Endothelial cell of umbilical vein (primary cell): ENCODE results near the gene SLC35D1. TPM values are rescaled to one million over a fixed set of nuclear protein-coding genes. Genes with fewer than 3 reads are reported as not detected.

Experiments used
- BruUV-seq: library from RNA; stranded (reverse); fragments of 400-500 nt; replicated peaks from 2 replicates; lab custom pipeline; 2021; lab: Mats Ljungman, UMichigan
- CTCF ChIA-PET: fragments of 300-600, 350-600 bp; sonication (Branson Sonifier 250); formaldehyde crosslinking; loops from one replicate; lab custom pipeline; 2021; ENCODE audit warnings: antibody characterized with exemption, inconsistent platforms; lab: Charles Lee
- POLR2A ChIA-PET: fragments of 300-600, 350-600 bp; sonication (Branson Sonifier 250); formaldehyde crosslinking; loops from one replicate; lab custom pipeline; 2021; ENCODE audit warnings: antibody characterized with exemption, inconsistent platforms; lab: Charles Lee
- DNase-seq: peaks from one replicate; pipeline ENCODE4 v3.0.0-alpha.2; 2011; ENCODE audit warnings: low read depth, low spot score
- FAIRE-seq: peaks from 2 replicates; lab custom pipeline; 2011; peaks lifted over from hg19 to GRCh38; lab: Jason Lieb, UNC
- H2AFZ ChIP-seq: 2 replicates; pipeline ENCODE4 v1.6.0; 2012; ENCODE audit warnings: low read depth, low read length, control low read depth, inconsistent platforms
- H3K27ac ChIP-seq: 2 replicates; pipeline ENCODE4 v1.5.1; 2011; ENCODE audit warnings: low read depth, mild to moderate bottlenecking, control low read depth, low read length, moderate library complexity; ENCODE audit not compliant: insufficient read depth
- H3K27me3 ChIP-seq, 2 experiments: 2 replicates each; pipeline versions ENCODE4 v1.6.0 to v1.6.1; 2011; ENCODE audit warnings: low read length in 2 of 2, mixed read lengths in 1 of 2; ENCODE audit not compliant: control insufficient read depth in 2 of 2, insufficient read depth in 2 of 2
- H3K36me3 ChIP-seq, 2 experiments: 2 replicates in 1 of 2; 3 replicates in 1 of 2; pipeline ENCODE4 v1.5.1; 2011; ENCODE audit warnings: low read length in 2 of 2, mild to moderate bottlenecking in 1 of 2, moderate library complexity in 1 of 2; ENCODE audit not compliant: control insufficient read depth in 2 of 2, insufficient read depth in 2 of 2; ENCODE audit errors: extremely low read depth in 1 of 2
- H3K4me1 ChIP-seq: 3 replicates; pipeline ENCODE4 v1.5.1; 2011; ENCODE audit warnings: mild to moderate bottlenecking, low read length; ENCODE audit not compliant: control insufficient read depth, insufficient read depth; ENCODE audit errors: extremely low read depth
- H3K4me2 ChIP-seq: 2 replicates; pipeline ENCODE4 v1.6.1; 2011; ENCODE audit warnings: low read length, control low read depth, mixed read lengths; ENCODE audit not compliant: insufficient read depth
- H3K4me3 ChIP-seq, 3 experiments: fragments of 200-600 bp in 1 of 3; sonication (generic), shearing (Covaris generic) in 1 of 3; replicated peaks in 1 of 3; 2 replicates each; pipeline ENCODE4 v1.5.1; 2011 to 2016; ENCODE audit warnings: control low read depth in 3 of 3, low read length in 3 of 3, mild to moderate bottlenecking in 2 of 3, inconsistent platforms in 1 of 3, low read depth in 1 of 3, moderate library complexity in 1 of 3; ENCODE audit not compliant: insufficient read depth in 1 of 3
- H3K79me2 ChIP-seq: 2 replicates; pipeline ENCODE4 v1.6.0; 2012; ENCODE audit warnings: low read length, inconsistent platforms; ENCODE audit not compliant: control insufficient read depth, insufficient read depth
- H3K9ac ChIP-seq: replicated peaks from 2 replicates; pipeline ENCODE3; 2011; ENCODE audit warnings: low read length, control low read depth; ENCODE audit not compliant: insufficient read depth; ENCODE audit errors: extremely low read depth
- H3K9me1 ChIP-seq: replicated peaks from 3 replicates; pipeline ENCODE4 v1.6.0; 2011; ENCODE audit warnings: mild to moderate bottlenecking, low read length; ENCODE audit not compliant: control insufficient read depth, insufficient read depth; ENCODE audit errors: extremely low read depth
- H3K9me3 ChIP-seq: replicated peaks from 2 replicates; pipeline ENCODE4 v1.5.1; 2012; ENCODE audit warnings: low read length, inconsistent platforms; ENCODE audit not compliant: control insufficient read depth, insufficient read depth
- H4K20me1 ChIP-seq: replicated peaks from 2 replicates; pipeline ENCODE3; 2011; ENCODE audit warnings: mild to moderate bottlenecking, low read length; ENCODE audit not compliant: control insufficient read depth, insufficient read depth; ENCODE audit errors: extremely low read depth
- EZH2 ChIP-seq: IDR thresholded peaks from 2 replicates; pipeline ENCODE4 v1.6.1; 2012; ENCODE audit warnings: borderline replicate concordance, low read depth, mild to moderate bottlenecking, moderate library complexity, low read length, inconsistent platforms; ENCODE audit not compliant: severe bottlenecking
- FOS ChIP-seq: IDR thresholded peaks from 2 replicates; pipeline ENCODE4 v1.6.1; 2011; ENCODE audit warnings: mild to moderate bottlenecking, low read length, moderate library complexity, borderline replicate concordance; ENCODE audit not compliant: insufficient read depth
- GATA2 ChIP-seq: IDR thresholded peaks from 2 replicates; pipeline ENCODE4 v1.7.0; 2011; ENCODE audit warnings: low read depth, mild to moderate bottlenecking, moderate library complexity, mixed read lengths, low read length; ENCODE audit not compliant: insufficient read length, insufficient read depth
- JUN ChIP-seq: IDR thresholded peaks from 2 replicates; pipeline ENCODE4 v1.6.1; 2011; ENCODE audit warnings: borderline replicate concordance, low read depth; ENCODE audit not compliant: insufficient read length, insufficient read depth
- MYC ChIP-seq: IDR thresholded peaks from one replicate; pipeline ENCODE4 v1.6.1; 2011; ENCODE audit warnings: mild to moderate bottlenecking, low read depth, low read length
- POLR2A ChIP-seq: IDR thresholded peaks from 2 replicates; pipeline ENCODE4 v1.6.1; 2012; ENCODE audit warnings: low read depth, mild to moderate bottlenecking, control low read depth, low read length
- POLR2AphosphoS5 ChIP-seq: IDR thresholded peaks from 2 replicates; pipeline ENCODE4 v1.6.1; 2012; ENCODE audit warnings: low read depth, mild to moderate bottlenecking, control low read depth, low read length, moderate library complexity; ENCODE audit not compliant: insufficient read depth
- dilution Hi-C: fragments of 300-500 bp; cut with MboI; formaldehyde crosslinking; loops from one replicate; pipeline ENCODE4 v1.15.0; 2019; ENCODE audit warnings: low sequenced_read_pairs; ENCODE audit not compliant: extremely low pct_ligation_motif_present
- intact Hi-C: fragments of 100-400 bp; cut with micrococcal nuclease; formaldehyde crosslinking; loops from one replicate; pipeline ENCODE4 v1.10.0; 2022
- polyA plus RNA-seq, 4 experiments: library from polyadenylated mRNA; depleted of rRNA in 3 of 4; stranded (reverse) in 3 of 4; unstranded in 1 of 4; fragments of >200 nt; gene quantifications; 2 replicates each; pipeline versions ENCODE4 v1.2.1 to v1.2.3, GENCODE V29; 2011 to 2012; ENCODE audit warnings: missing spikeins in 1 of 4
- total RNA-seq: library from RNA; stranded (reverse); gene quantifications from 2 replicates; pipeline ENCODE4 v1.2.3, GENCODE V29; 2021
- TF ChIP-seq, protein P1 (sequence below), 2 donors: IDR thresholded peaks; 1 replicate in 1 of 2; 2 replicates in 1 of 2; pipeline ENCODE4 v1.5.1; 2011; ENCODE audit warnings: low read length in 2 of 2, mild to moderate bottlenecking in 2 of 2, moderate library complexity in 2 of 2, control low read depth in 1 of 2, inconsistent platforms in 1 of 2, low read depth in 1 of 2; ENCODE audit not compliant: insufficient read depth in 1 of 2; ENCODE audit errors: extremely low read depth in 1 of 2
- TF ChIP-seq, protein P2 (sequence below): IDR thresholded peaks from 2 replicates; pipeline ENCODE4 v1.6.1; 2011; ENCODE audit not compliant: insufficient read depth, insufficient read length

SLC35D1 gene
- total and polyA plus RNA-seq, 2 donors (not counting 3 experiments of a cell fraction or from before 2014, with no cell fraction given) = 3.5 to 6.6 TPM

DNA sequence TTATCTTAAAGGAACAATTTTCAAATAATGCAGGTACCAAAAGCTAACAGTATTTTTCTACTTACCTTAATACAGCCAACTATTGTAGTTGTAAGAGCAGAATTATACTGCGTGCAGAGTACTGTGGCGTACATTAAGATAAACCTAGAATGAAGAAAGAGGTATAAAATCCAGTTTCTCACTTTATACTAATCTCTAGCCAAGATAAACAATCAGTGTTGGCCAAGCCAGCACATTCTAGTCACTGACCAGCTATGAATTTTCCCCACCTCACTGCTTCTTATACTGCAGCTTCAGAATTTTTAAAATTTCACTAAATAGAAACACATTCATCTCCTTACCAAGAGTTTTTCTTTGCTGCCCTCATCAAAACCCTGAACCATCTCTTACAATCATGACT, 33.6 kb downstream of the SLC35D1 start:
- Histone ChIP-seq H3K4me2 (peak overlapping the region; percentile 35), H3K4me1 (peaks cover 18% of the 10 kb centered on the region), H3K4me3 (no peak overlapping the region), H3K36me3 (peaks cover 0 to 3% of the 10 kb centered on the region in 2 experiments), H3K27ac (peak overlapping the region; percentile 59), H2AFZ (no peak overlapping the region), H4K20me1 (no peaks in the 10 kb centered on the region), H3K9me3 (no peaks in the 10 kb centered on the region), H3K9me1 (no peaks in the 10 kb centered on the region), H3K9ac (no peak overlapping the region), H3K79me2 (no peaks in the 10 kb centered on the region), H3K27me3 (no peaks in the 10 kb centered on the region)
- intact Hi-C loops (no loop called here), dilution Hi-C loops (no loop called here)
- DNase-seq (peak; percentile 67), FAIRE-seq (no peak)
- BruUV-seq = no TSS peak
- CTCF ChIA-PET = interaction anchor here (0.8 to 4.1 kb wide), 8 partner anchors 9 to 193 kb away, joined by 3 to 23 read pairs (median 4); partner anchors contain the start of gene SLC35D1
- no peak for TF ChIP-seq MYC
- no peak for TF ChIP-seq POLR2AphosphoS5
- no peak for TF ChIP-seq GATA2
- no peak for TF ChIP-seq EZH2
- no peak for TF ChIP-seq JUN
- TF ChIP-seq FOS = no peak
- no peak for TF ChIP-seq POLR2A
- TF ChIP-seq, protein P1, sequence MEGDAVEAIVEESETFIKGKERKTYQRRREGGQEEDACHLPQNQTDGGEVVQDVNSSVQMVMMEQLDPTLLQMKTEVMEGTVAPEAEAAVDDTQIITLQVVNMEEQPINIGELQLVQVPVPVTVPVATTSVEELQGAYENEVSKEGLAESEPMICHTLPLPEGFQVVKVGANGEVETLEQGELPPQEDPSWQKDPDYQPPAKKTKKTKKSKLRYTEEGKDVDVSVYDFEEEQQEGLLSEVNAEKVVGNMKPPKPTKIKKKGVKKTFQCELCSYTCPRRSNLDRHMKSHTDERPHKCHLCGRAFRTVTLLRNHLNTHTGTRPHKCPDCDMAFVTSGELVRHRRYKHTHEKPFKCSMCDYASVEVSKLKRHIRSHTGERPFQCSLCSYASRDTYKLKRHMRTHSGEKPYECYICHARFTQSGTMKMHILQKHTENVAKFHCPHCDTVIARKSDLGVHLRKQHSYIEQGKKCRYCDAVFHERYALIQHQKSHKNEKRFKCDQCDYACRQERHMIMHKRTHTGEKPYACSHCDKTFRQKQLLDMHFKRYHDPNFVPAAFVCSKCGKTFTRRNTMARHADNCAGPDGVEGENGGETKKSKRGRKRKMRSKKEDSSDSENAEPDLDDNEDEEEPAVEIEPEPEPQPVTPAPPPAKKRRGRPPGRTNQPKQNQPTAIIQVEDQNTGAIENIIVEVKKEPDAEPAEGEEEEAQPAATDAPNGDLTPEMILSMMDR (IDR thresholded peaks at IDR 0.05; ENCODE audit: extremely low read depth in 1 of 2, insufficient read depth in 1 of 2, low read depth in 1 of 2, low read length in 2 of 2) = no peak
- TF ChIP-seq, protein P2, sequence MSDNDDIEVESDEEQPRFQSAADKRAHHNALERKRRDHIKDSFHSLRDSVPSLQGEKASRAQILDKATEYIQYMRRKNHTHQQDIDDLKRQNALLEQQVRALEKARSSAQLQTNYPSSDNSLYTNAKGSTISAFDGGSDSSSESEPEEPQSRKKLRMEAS = no peak
- POLR2A ChIA-PET = interaction anchor here (0.7 to 1.8 kb wide), 2 partner anchors 28 to 33 kb away, joined by 3 to 5 read pairs; no protein-coding TSS in a partner anchor
